Measurements from ENCODE around the gene SAMD14.

The SAMD14 gene

GRCh38 chr17:50096092-50096491 lies 33.9 kb downstream of the SAMD14 start:
- no peak for DNase-seq (ENCODE audit: low read depth in 2 of 2)

GRCh38 chr17:50095626-50096037 lies 34.3 kb downstream of the SAMD14 start:
- DNase-seq (ENCODE audit: low read depth in 2 of 2), result no peak

- DNase-seq (ENCODE audit: low read depth in 2 of 2), result peak; percentile 94 to 95
Measured at GRCh38 chr17:50094753-50095619, 35.0 kb downstream of the SAMD14 start, which contains the start of gene PDK2. TSS of gene PDK2 (plus strand) at chr17:50095351. CDS start at chr17:50095436, 85 bp downstream.

- DNase-seq (ENCODE audit: low read depth in 2 of 2), result peak; percentile 69 to 72
Measured at GRCh38 chr17:50094243-50094752, 35.7 kb downstream of the SAMD14 start.

GRCh38 chr17:50093807-50094206 lies 36.2 kb downstream of the SAMD14 start:
- no peak for DNase-seq (ENCODE audit: low read depth in 2 of 2)

- DNase-seq (ENCODE audit: low read depth in 2 of 2), result no peak
Measured at GRCh38 chr17:50093246-50093645, 36.7 kb downstream of the SAMD14 start.

- no peak for DNase-seq (ENCODE audit: low read depth in 2 of 2)
Measured at GRCh38 chr17:50091918-50092285, 38.1 kb downstream of the SAMD14 start.

- DNase-seq (ENCODE audit: low read depth in 2 of 2), result no peak
Measured at GRCh38 chr17:50090971-50091917, 38.7 kb downstream of the SAMD14 start.

GRCh38 chr17:50090071-50090470 lies 39.9 kb downstream of the SAMD14 start:
- no peak for DNase-seq (ENCODE audit: low read depth in 2 of 2)

- DNase-seq (ENCODE audit: low read depth in 2 of 2), result no peak
Measured at GRCh38 chr17:50088952-50089825, 40.8 kb downstream of the SAMD14 start.

GRCh38 chr17:50087912-50088405 lies 42.0 kb downstream of the SAMD14 start:
- no peak for DNase-seq (ENCODE audit: low read depth in 2 of 2)

- peak; percentile 52 to 56 for DNase-seq (ENCODE audit: low read depth in 2 of 2)
Measured at GRCh38 chr17:50087246-50087911, 42.6 kb downstream of the SAMD14 start.

GRCh38 chr17:50081757-50082156 lies 48.2 kb downstream of the SAMD14 start:
- no peak for DNase-seq (ENCODE audit: low read depth in 2 of 2)

- DNase-seq (ENCODE audit: low read depth in 2 of 2), result no peak
Measured at GRCh38 chr17:50080827-50081226, 49.1 kb downstream of the SAMD14 start.

- DNase-seq (ENCODE audit: low read depth in 2 of 2), result no peak
Measured at GRCh38 chr17:50080096-50080480, 49.9 kb downstream of the SAMD14 start.

GRCh38 chr17:50079334-50080095 lies 50.4 kb downstream of the SAMD14 start:
- no peak for DNase-seq (ENCODE audit: low read depth in 2 of 2)

GRCh38 chr17:50078430-50078829 lies 51.5 kb downstream of the SAMD14 start:
- no peak for DNase-seq (ENCODE audit: low read depth in 2 of 2)

GRCh38 chr17:50076591-50077235 lies 53.2 kb downstream of the SAMD14 start:
- DNase-seq (ENCODE audit: low read depth in 2 of 2), result no peak

GRCh38 chr17:50076221-50076590 lies 53.8 kb downstream of the SAMD14 start:
- DNase-seq (ENCODE audit: low read depth in 2 of 2), result no peak
